Fibroblast of skin of right quadriceps (primary cell): ENCODE data around the gene MAN2A1.

ENCODE experiments used
- DNase-seq: peaks from one replicate; pipeline ENCODE4 v3.0.0-alpha.2; 2013

Gene MAN2A1

DNA sequence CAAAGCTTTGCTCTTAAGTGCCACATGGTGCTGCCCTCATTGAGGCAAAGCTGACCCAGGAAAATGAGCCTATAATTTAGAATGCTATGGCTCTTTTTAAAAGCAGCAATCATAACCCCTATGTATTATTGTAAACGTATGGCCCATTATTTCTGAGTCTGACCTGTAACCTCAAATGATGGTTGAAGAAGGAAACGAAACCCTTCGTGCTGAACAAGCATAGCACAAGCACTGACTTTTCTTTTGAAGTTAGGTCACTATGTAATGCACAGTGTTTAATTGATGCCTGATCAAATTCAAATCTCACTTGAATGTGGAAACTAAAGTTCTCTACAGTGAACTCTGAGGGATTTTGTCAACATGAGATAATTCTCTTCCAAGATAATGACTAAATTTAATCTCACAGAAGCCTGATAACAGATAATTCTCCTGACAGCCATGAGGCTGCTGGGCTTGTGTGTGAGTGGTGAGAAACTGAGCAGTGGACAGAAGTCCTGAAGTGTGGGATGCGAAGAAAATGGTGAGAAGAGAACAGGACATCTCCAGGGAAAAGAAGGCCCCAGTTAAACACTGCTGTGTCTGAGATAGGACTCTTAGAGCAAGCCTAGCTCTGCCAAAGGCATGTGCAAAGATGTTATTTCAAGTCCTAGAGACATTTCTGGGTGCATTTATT, 226.9 kb downstream of the MAN2A1 start:
- DNase-seq, result no peak
